OCI-M2 (cell line): ENCODE data around the gene CTNND2.

Experiments used
- DNase-seq: peaks from one replicate; lab custom pipeline; 2025; ENCODE audit not compliant: unreplicated experiment; lab: John Stamatoyannopoulos, UW

The CTNND2 gene

DNA sequence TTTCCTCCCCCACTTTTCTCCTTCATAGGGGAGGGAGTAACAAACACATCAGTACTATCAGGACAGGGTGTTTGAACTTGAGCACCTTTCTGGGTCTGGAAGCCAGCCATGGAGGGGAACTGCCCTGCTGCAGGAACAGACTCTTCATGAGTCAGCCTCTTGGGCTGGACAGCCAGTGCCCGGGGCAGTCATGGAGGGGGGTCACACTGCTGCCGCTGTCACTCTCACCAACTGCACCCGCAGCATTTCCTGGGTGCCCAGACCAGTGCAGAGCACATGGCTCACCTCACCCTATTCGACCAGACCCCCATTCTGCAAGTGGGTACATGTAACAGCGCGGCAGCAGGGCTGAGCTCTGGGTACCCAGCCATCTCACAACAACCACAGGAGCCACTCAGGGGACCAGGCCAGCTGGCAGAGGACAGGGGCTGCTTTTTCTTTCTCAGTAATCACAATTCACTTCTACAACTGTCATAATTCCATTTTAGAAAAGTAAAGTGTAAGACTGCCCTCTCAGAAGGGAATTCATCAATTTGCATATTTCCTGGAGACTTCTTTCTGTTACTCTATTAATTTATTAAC, 118.4 kb downstream of the CTNND2 start:
- no peak for DNase-seq

DNA sequence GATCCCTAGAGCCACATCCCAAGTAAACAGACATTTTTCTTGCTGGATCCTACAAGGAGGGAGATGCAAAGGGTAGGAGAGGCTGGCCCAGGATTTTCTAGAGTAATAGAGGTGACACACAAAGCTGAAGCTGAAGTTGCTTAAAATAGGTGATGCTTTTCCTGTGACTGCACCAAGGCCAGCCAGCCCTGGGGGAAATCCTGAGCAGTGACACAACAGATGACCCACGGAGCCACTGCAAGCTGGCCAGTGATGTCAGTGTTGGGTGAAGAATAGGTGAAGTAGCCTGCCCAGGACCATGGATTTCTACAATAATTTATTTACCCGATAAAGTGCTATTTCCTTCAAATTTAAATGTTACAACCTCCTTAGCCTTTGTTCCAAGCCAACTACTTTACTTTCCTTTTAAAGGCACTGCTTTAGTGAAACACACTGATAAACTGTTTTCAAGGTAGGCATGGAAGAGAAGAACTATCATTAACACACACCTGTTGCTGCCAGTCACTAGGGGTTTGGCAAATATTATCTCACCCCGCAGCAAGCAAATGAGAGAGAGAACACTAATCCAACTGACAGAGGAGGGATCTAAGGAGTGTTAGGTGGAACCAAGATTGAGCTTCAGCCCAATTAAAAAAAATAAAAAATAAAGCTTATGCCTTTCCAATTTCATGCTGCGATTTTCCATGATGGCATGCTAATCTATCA, 123.5 kb downstream of the CTNND2 start:
- DNase-seq: no peak

DNA sequence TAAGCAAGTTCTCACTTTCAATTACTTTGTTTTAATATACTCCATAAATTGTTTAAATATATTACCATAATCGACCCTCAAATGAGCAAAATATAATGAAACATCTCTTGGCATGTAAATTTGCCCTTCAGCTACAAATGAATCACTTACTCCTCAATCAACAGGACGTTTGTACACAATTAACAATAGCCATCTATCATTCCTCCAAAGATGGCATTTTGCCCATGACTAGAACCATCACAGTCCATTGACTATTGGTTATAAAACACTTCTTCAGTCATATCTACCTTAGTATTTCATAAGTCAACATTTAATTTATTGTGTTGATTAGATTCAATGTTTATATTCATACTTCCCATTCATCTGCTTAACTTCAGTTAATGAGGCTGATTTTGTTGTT, 127.2 kb downstream of the CTNND2 start:
- no peak for DNase-seq

DNA sequence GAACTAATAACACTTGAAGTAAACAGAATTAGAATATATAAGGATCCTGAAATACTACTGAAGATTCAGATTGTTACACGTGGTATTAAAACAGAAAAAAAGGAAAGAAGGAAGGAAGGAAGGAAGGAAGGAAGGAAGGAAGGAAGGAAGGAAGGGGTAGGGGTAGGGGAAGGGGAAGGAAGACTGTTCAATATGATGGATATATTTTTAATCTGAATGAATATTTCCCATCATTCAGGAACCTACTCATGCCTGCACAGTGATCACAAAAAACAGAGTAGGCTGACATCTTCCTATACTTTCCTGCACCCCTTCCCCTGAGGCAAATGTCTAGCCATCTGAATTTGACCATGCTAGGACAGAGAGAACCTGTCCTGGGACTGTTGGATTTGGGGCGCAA, 133.9 kb downstream of the CTNND2 start:
- DNase-seq: no peak

- no peak for DNase-seq
Measured at GRCh38 chr5:11760934-11761603, 143.2 kb downstream of the CTNND2 start.

GRCh38 chr5:11758321-11758720, 145.9 kb downstream of the CTNND2 start:
- DNase-seq: no peak

GRCh38 chr5:11757661-11758060, 146.6 kb downstream of the CTNND2 start:
- DNase-seq: no peak

GRCh38 chr5:11737010-11737409, 167.2 kb downstream of the CTNND2 start:
- no peak for DNase-seq

- no peak for DNase-seq
Measured at GRCh38 chr5:11734369-11734768, 169.9 kb downstream of the CTNND2 start.

DNA sequence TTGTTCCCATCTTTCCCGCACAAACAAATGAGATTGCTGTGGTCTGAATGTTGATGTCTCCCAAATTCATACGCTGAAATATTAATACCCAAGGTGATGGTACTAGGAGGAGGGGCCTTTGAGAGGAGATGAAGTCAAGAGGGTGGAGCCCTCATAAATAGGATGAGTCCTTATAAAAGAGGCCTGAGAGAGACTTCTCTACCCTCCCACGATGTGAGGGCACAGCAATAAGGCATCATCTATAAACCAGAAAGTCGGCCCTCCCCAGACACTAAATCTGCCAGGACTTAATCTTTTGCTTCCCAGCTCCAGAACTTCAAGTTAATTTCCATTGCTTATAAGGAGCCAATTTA, 170.4 kb downstream of the CTNND2 start:
- DNase-seq: no peak

GRCh38 chr5:11733185-11733839, 170.9 kb downstream of the CTNND2 start:
- no peak for DNase-seq

GRCh38 chr5:11724940-11725339, 179.3 kb downstream of the CTNND2 start:
- no peak for DNase-seq

DNA sequence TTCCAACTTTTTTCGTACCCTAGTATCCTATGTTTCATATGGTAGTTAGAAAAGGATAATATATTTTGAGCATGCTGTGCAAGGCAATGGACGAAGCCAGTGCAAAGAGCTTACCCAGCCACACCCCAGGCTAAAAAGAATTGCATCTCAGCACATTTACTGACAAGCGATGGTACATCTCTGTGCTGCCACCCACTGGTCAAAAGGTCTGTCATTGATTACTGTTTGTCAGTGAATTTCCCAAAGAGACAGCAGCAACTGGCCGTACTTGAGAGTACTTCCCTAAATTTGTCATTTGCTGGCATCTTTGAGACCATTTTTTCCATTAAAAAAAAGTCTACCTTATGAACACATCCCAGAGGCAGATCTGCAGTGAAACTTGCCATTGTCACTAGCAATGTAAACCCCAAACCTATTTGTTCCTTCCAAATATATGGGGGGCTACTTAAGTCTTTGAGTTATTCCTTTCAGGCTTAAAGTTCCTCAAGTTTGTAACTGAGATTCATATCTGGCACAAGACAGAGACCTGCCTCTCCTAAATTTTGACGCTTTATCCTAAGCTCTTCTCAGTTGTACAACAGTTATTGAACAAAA, 184.3 kb downstream of the CTNND2 start:
- DNase-seq: no peak

- no peak for DNase-seq
Measured at GRCh38 chr5:11715461-11716196, 188.6 kb downstream of the CTNND2 start.

GRCh38 chr5:11711932-11712331, 192.3 kb downstream of the CTNND2 start:
- DNase-seq: no peak

DNA sequence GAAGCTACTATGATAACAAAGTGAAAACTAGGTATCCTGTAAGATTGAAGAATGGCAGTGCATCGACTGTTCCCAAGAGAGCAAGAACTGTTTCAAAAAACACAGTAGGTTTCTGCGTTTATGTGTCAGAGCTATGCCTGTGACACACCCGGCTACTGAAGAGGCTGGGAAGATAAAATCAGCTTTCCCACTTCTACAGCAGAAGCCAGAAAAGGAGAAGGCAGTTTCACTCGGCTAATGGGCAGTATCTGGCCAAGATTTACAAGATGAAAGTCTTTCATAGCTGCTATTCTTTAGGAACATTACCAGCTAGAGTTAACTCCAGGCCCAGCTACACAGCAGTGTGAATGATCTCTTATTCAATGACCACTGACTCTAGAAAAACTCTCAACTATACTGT, 195.2 kb downstream of the CTNND2 start:
- DNase-seq: no peak

GRCh38 chr5:11704916-11705315, 199.3 kb downstream of the CTNND2 start:
- no peak for DNase-seq

DNA sequence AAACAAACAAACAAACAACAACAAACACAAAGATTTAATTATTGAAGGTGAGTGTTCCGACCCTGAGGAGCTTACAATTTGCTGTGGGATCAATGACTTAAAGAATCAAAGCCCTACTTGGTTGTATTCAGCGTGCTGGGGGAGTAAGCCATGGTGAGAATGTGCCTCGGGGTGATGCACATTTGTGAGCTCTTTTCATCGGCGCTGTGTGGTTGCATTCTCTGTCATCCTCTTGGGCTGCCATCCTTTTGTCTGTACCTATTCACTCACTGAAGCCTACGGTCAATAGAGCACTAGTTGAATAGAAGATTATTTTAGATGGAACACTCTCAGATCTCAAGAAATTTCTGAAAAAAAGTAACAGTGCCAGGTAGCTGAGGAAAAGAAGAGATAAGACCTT, 203.9 kb downstream of the CTNND2 start:
- no peak for DNase-seq

- DNase-seq: no peak
Measured at GRCh38 chr5:11692636-11693035, 211.6 kb downstream of the CTNND2 start.

GRCh38 chr5:11687498-11687897, 216.7 kb downstream of the CTNND2 start:
- DNase-seq: no peak

- no peak for DNase-seq
Measured at GRCh38 chr5:11684607-11685006, 219.6 kb downstream of the CTNND2 start.
